Fibroblast of peridontal ligament (primary cell): ENCODE data around the gene SCNN1B.
A peak's percentile ranks its signal among the peaks of the same experiment; 100 is the strongest.
"Not testable (repeated sequence)": the region's sequence is repeated elsewhere in the genome, so short reads cannot be mapped to it uniquely, and the experiment has no call there.

Experiments
- DNase-seq: peaks from one replicate; pipeline ENCODE4 v3.0.0-alpha.2; 2010; ENCODE audit errors: extremely low read depth

The SCNN1B gene

GRCh38 chr16:23381702-23382101 lies 79.6 kb downstream of the SCNN1B start:
- DNase-seq, result not testable (repeated sequence)

- DNase-seq, result no peak
Measured at GRCh38 chr16:23382279-23382678, 80.2 kb downstream of the SCNN1B start.

GRCh38 chr16:23383881-23384280 lies 81.8 kb downstream of the SCNN1B start:
- no peak for DNase-seq

- DNase-seq, result no peak
Measured at GRCh38 chr16:23384878-23385277, 82.8 kb downstream of the SCNN1B start.

- no peak for DNase-seq
Measured at GRCh38 chr16:23385441-23385840, 83.3 kb downstream of the SCNN1B start.

- DNase-seq, result no peak
Measured at GRCh38 chr16:23387666-23388065, 85.6 kb downstream of the SCNN1B start.

- DNase-seq, result no peak
Measured at GRCh38 chr16:23388786-23389185, 86.7 kb downstream of the SCNN1B start.

GRCh38 chr16:23389201-23389600 lies 87.1 kb downstream of the SCNN1B start:
- no peak for DNase-seq

GRCh38 chr16:23389936-23390335 lies 87.8 kb downstream of the SCNN1B start:
- DNase-seq, result not testable (repeated sequence)

GRCh38 chr16:23391381-23392222 lies 89.5 kb downstream of the SCNN1B start:
- no peak for DNase-seq

- DNase-seq, result no peak
Measured at GRCh38 chr16:23392223-23392600, 90.1 kb downstream of the SCNN1B start.

- DNase-seq, result no peak
Measured at GRCh38 chr16:23394141-23394831, 92.2 kb downstream of the SCNN1B start.

- no peak for DNase-seq
Measured at GRCh38 chr16:23395732-23396131, 93.6 kb downstream of the SCNN1B start.

- no peak for DNase-seq
Measured at GRCh38 chr16:23397464-23397863, 95.4 kb downstream of the SCNN1B start.

- DNase-seq, result no peak
Measured at GRCh38 chr16:23398987-23399805, 97.1 kb downstream of the SCNN1B start.

GRCh38 chr16:23400447-23400846 lies 98.3 kb downstream of the SCNN1B start:
- not testable (repeated sequence) for DNase-seq

- DNase-seq, result no peak
Measured at GRCh38 chr16:23401139-23401538, 99.0 kb downstream of the SCNN1B start.

- DNase-seq, result no peak
Measured at GRCh38 chr16:23402100-23402499, 100.0 kb downstream of the SCNN1B start.

GRCh38 chr16:23403547-23403946 lies 101.4 kb downstream of the SCNN1B start:
- no peak for DNase-seq

GRCh38 chr16:23406024-23406423 lies 103.9 kb downstream of the SCNN1B start:
- no peak for DNase-seq

GRCh38 chr16:23406546-23407240 lies 104.6 kb downstream of the SCNN1B start:
- DNase-seq, result peak; percentile 44
